HG03378 (cell line): ENCODE data around the gene ANKRD37.

Experiments used
- ATAC-seq: cut with Tn5 transposase; IDR thresholded peaks from one replicate; pipeline ENCODE4 v1.9.1; 2021; ENCODE audit warnings: mild to moderate bottlenecking, moderate library complexity; ENCODE audit not compliant: unreplicated experiment

Gene ANKRD37

GRCh38 chr4:185396724-185397385, at the start of gene ANKRD37:
TSS of gene ANKRD37 (plus strand) at chr4:185396841. CDS start at chr4:185396924, 83 bp downstream.
- ATAC-seq: peak; percentile 58

DNA sequence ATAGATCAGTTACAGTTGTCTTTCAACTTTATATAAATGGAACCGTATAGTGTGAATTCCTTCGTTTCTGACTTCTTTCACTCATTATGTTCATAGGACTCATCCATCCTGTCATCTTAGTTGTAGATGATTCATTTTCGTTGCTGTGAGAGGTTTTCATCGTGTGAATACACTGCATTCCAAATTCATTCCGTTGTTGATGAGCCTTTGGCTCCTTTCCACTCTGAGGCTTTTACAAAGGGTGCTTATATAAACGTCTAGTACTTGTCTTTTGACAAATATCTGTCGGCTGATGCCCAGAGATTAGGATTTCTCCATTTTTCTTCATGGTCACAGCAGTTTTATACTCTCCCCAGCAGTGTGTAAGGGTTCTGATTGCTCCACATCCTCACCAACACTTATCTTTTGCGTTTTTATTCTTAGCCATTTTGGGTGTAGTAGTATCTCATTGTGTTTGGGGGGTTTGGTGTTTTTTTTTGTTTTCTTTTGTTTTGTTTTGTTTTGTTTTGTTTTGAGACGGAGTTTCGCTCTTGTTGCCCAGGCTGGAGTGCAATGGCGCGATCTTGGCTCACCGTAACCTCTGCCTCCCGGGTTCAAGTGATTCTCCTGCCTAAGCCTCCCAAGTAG, 49.6 kb upstream of the ANKRD37 start:
- ATAC-seq: no peak

DNA sequence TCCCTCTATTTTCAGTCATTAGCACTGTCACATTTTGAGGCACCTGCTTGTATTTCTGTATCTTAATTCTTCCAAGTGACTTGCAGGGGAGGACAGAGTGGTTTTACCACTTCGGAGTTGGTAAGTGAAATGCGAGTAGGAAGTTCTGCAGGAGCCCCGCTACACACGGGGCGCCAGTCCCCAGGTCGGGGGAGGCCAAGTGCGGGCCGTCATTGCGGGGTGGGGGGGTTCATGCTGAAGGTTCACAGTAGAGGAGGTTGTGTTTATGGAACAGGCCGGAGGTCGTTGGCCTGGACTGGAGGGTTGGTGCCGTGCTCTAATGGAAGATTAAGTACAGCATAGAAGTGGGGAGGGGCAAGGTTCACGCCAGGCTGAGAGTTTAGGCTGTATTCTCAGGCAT, 45.0 kb upstream of the ANKRD37 start:
- no peak for ATAC-seq

- ATAC-seq: no peak
Measured at GRCh38 chr4:185352202-185352601, 44.4 kb upstream of the ANKRD37 start.

DNA sequence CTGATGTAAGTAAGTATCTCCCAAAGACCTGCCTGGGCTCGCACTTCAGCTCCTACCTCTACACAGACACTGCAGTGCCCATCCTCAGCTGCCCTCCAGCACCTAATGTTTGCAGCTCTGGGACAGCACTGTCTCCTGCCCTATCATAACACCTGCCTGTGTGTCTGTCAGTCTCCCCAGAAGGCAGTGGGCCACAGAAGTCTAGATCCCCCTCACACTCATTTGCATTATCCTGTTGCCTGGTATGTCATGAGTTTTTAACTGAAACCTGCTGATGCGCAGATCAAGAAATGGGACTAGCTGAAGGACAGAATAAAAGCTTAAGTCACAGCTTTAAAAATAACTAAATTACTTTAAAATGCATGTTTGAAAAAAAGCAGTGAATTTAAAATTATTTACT, 43.9 kb upstream of the ANKRD37 start:
- ATAC-seq: no peak

DNA sequence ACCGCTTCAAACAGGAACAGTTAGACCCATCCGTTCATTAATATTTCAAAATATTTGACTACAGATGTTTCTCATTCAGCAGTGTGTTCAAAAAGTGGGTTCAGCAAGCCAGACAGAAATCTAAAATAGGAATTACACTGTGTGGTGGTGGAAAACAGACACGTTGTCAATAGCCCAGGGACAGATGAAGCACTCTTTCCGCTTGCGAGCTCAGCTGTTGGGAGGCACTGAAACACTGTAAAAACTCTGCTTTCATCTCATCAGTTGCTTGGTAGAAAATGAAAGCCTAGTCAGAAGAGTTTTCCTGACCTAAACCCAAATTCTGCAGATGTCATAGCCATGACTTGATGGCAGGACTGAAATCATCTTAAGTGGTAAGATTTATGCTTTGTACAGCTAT, 39.4 kb upstream of the ANKRD37 start:
- no peak for ATAC-seq

DNA sequence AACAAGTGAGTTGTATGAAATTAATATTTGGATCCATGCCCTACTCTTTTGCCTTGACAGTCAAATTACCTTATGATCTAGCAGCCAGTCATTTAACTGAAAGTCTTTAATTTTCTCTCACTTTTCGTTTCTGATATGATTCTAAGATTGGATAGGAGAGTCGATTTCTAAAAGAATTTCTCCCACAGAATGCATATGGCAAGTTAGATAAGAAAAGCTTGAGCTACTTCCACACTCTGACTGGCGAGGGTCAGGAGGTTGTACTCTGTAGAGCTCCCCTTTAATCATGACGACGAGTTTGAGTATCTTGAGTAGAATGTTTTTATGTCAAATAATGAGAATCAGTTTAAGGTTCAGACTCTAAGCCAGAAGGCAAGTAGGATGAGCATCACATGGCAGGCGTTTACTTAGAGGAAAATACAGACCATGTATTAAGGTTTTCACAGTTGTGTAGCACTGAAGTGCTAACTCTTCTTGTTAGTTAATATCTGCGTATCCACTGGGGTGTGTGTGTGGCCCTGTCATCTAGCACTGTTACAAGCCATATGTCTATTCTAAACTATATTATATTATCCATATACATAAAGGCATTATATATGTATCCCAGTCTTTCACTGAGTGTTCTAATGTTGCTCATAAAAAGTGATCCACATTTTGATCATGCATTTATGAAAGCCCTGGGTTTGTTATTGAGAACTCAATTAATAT, 38.8 kb upstream of the ANKRD37 start:
- ATAC-seq: no peak

DNA sequence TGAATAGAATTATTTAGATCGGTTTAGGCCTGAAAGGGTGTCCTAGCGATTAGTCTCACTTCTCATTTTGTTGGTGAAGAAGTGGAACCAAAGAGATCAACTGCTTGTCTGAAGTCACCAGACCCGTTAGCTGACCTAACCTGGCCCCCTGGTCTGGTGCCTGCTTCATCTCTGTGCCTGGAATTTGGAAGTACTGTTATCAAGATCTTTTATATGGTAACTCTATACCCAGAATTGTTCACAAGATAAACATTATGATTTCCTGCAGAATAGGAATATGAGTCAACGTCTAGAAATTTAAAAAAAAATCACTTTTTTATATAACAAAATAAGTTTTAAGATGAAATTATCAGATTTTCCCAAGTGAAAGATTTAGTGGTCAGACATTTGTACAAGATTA, 38.1 kb upstream of the ANKRD37 start:
- ATAC-seq: no peak

DNA sequence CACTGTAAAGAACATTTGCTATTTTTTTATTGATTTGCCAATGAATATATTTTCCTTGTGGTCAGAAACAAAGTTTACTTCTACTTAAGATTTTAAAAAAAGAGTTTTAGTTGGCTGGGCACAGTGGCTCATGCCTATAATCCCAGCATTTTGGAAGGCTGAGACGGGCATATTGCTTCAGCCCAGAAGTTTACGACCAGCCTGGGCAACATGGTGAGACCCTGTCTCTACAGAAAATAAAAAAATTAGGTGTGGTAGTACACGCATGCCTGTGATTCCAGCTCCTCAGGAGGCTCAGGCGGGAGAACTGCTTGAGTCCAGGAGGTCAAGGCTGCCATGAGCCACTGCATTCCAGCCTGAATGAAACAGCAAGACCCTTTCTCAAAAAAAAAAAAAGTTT, 37.7 kb upstream of the ANKRD37 start:
- no peak for ATAC-seq

- no peak for ATAC-seq
Measured at GRCh38 chr4:185359767-185360446, 36.7 kb upstream of the ANKRD37 start.

DNA sequence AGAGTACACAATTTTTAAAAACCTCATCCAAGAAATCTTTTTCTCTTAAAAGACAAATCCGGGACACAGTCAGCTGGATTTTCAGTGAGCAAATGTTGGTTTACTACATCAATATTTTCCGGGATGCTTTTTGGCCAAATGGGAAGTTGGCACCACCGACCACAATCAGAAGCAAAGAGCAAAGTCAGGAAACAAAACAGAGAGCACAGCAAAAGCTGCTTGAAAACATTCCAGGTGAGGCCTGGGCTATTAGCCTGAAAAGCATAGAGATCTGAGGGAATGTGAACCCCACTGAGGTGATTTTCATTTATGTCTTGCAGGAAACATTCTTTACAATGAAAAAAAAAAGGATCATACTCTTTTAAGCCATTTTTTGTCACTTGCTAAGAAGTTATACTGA, 34.8 kb upstream of the ANKRD37 start:
- no peak for ATAC-seq

GRCh38 chr4:185362570-185362969, 34.1 kb upstream of the ANKRD37 start:
- ATAC-seq: peak; percentile 49

- no peak for ATAC-seq
Measured at GRCh38 chr4:185363251-185363650, 33.4 kb upstream of the ANKRD37 start.

DNA sequence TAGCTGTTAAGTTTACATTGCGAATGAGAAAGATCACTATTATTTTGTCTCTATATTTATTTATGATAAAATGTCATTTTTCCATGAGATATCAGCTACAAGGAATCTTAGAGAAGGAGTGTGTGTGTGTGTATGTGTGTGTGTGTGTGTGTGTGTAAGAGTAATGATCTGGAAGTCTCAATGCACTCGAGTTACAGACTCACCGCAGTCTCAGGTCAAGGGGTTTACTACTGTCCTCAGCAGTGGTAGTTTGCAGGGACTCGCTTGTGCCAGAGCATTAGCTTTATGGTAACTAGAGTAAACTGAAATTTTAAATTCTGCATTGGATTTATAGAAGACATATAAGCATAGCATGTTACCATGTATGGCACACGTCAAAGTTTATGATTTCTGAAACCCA, 31.8 kb upstream of the ANKRD37 start:
- ATAC-seq: no peak

- ATAC-seq: no peak
Measured at GRCh38 chr4:185369731-185370130, 26.9 kb upstream of the ANKRD37 start.

- no peak for ATAC-seq
Measured at GRCh38 chr4:185370268-185370949, 26.2 kb upstream of the ANKRD37 start.

DNA sequence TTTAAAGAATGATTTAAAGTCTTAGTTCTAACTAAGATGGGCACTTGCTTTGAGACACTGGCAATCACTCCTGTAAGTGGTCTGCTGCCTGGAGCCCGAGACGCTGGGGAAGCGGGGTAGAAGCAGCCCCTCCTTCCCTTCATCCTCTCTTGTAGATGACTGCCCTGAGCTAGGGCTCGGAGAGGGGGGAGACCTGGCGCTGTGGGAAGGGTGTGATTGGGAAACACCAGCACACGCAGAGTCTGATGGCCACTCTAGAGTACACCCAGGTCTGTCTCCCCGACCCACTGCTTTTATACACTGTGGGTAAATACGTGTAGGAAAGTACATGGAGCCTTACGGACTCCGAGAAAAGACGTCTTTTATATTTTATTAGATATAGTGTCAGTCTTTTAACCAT, 24.9 kb upstream of the ANKRD37 start:
- no peak for ATAC-seq

DNA sequence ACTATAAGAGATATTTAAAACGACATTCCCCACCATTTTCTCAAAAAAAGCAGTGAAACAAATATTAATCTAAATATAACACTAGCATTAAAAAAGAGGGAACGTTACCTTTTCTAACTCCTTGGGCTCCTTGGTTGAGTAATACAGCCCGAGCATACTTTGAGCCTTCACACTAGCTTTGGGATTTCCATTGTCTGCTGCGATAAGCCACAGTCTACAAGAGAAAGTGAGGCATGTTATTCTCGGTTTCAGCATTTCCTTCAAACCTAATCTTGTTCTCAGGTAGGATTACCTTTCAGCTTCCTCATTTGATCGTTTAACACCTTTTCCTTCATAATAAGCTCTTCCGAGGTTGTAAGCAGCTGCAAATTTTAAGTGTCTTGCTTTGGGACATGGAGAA, 22.6 kb upstream of the ANKRD37 start:
- no peak for ATAC-seq

- ATAC-seq: no peak
Measured at GRCh38 chr4:185374573-185374972, 22.1 kb upstream of the ANKRD37 start.

DNA sequence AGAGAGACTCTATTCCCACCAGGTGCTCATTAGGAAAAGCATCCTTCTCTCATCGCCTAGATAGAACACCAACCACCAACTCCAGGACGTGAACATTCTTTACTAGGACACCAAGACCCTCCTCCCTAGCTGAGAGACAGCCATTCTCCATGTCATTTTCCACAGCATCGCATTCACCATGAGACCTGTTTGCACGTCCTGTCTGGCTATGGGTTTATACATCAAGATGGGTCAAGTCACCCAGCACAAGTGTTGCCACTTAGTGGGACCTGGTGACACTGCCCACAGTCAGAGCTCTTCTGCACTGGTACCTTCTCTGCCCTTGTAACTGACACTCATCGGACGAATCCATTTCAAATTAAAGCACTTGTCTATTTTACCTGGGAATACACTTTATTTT, 18.4 kb upstream of the ANKRD37 start:
- ATAC-seq: no peak
